ENCODE data around the gene NAT16.

- TF ChIP-seq CTCF (IDR thresholded peaks at IDR 0.05; ENCODE audit: insufficient read depth, low read length) (no peak), POLR2AphosphoS5 (IDR thresholded peaks at IDR 0.05; ENCODE audit: low read depth) (no peak), REST (IDR thresholded peaks at IDR 0.05; ENCODE audit: insufficient replicate concordance, low read depth) (no peak), GABPA (IDR thresholded peaks at IDR 0.05; ENCODE audit: low read depth) (no peak)
Observed at GRCh38 chr7:101166909-101167644, 13.0 kb downstream of the NAT16 start.
